NCI-H774 (cell line): ENCODE measurements around the gene LHX3.

Experiments
- DNase-seq: peaks from one replicate; lab custom pipeline; 2025; lab: John Stamatoyannopoulos, UW

The LHX3 gene

GRCh38 chr9:136207616-136208015, 2.7 kb upstream of the LHX3 start:
- DNase-seq = no peak

- DNase-seq = no peak
These were observed 1.8 kb upstream of the LHX3 start for GRCh38 chr9:136206602-136207275.

GRCh38 chr9:136205707-136205992, 722 bp upstream of the LHX3 start:
- no peak for DNase-seq

- no peak for DNase-seq
These were observed 653 bp downstream of the LHX3 start for GRCh38 chr9:136204145-136204805.

- DNase-seq = no peak
These were observed 1.4 kb downstream of the LHX3 start for GRCh38 chr9:136203408-136204144.

- no peak for DNase-seq
These were observed 2.2 kb downstream of the LHX3 start for GRCh38 chr9:136202454-136203407.

GRCh38 chr9:136201609-136202453, 3.1 kb downstream of the LHX3 start:
- DNase-seq = no peak

- DNase-seq = no peak
These were observed 3.8 kb downstream of the LHX3 start for GRCh38 chr9:136201174-136201573.

GRCh38 chr9:136200424-136200823, 4.5 kb downstream of the LHX3 start:
- DNase-seq = no peak

GRCh38 chr9:136199391-136200288, 5.3 kb downstream of the LHX3 start:
- DNase-seq = no peak

- DNase-seq = no peak
These were observed 6.3 kb downstream of the LHX3 start for GRCh38 chr9:136198605-136199083.

GRCh38 chr9:136197930-136198604, 6.9 kb downstream of the LHX3 start:
- DNase-seq = no peak

- DNase-seq = no peak
These were observed 7.6 kb downstream of the LHX3 start for GRCh38 chr9:136197084-136197875.

- DNase-seq = no peak
These were observed 8.4 kb downstream of the LHX3 start for GRCh38 chr9:136196404-136197083.

- no peak for DNase-seq
These were observed 10.4 kb downstream of the LHX3 start for GRCh38 chr9:136194540-136194939.

- no peak for DNase-seq
These were observed 11.0 kb downstream of the LHX3 start for GRCh38 chr9:136193891-136194279.

GRCh38 chr9:136193127-136193890, 11.6 kb downstream of the LHX3 start:
- DNase-seq = no peak
